ENCODE results near the gene MITF.

DNA sequence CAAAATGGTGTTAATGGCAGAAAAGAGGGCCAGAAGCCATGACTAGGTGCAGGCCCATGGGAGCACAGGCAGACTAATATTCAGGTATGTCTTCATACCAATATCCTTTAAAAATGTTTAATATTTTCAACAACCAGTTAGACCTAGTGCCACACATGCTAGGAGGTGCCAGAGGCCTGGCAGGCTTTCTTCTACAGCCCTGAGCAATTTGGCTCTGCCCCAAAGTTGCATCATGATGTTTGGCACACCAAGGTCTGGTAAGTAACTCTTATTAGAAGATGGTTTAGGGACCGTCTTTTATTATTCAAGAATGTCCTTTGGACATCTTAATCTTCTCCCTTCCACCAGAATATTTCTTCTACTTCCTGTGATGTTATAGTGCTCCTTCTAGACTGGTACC lies 34.8 kb downstream of the MITF start:
- TF ChIP-seq, protein P1, sequence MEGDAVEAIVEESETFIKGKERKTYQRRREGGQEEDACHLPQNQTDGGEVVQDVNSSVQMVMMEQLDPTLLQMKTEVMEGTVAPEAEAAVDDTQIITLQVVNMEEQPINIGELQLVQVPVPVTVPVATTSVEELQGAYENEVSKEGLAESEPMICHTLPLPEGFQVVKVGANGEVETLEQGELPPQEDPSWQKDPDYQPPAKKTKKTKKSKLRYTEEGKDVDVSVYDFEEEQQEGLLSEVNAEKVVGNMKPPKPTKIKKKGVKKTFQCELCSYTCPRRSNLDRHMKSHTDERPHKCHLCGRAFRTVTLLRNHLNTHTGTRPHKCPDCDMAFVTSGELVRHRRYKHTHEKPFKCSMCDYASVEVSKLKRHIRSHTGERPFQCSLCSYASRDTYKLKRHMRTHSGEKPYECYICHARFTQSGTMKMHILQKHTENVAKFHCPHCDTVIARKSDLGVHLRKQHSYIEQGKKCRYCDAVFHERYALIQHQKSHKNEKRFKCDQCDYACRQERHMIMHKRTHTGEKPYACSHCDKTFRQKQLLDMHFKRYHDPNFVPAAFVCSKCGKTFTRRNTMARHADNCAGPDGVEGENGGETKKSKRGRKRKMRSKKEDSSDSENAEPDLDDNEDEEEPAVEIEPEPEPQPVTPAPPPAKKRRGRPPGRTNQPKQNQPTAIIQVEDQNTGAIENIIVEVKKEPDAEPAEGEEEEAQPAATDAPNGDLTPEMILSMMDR (IDR thresholded peaks at IDR 0.05): no peak
- TF ChIP-seq POLR2A (IDR thresholded peaks at IDR 0.05): no peak
